Esophagus squamous epithelium (tissue), 5 donors: ENCODE measurements around the gene SLC38A11. TPM values are rescaled to one million over a fixed set of nuclear protein-coding genes. Genes with fewer than 3 reads are reported as not detected.
A peak's percentile ranks its signal among the peaks of the same experiment; 100 is the strongest.

ENCODE experiments used
- DNase-seq: peaks from one replicate; lab custom pipeline; 2025; lab: John Stamatoyannopoulos, UW
- H3K27ac ChIP-seq, 4 donors: fragments of 200-600 bp; sonication (generic); one replicate each; pipeline ENCODE4 v1.5.1; 2016 to 2019; ENCODE audit warnings: mild to moderate bottlenecking in 1 of 4
- H3K27me3 ChIP-seq, 4 donors: fragments of 200-600 bp; sonication (generic); 1 replicate in 3 of 4; 2 replicates in 1 of 4; pipeline versions ENCODE4 v1.5.1 to v1.6.0; 2017 to 2021; ENCODE audit warnings: antibody characterized with exemption in 1 of 4
- H3K36me3 ChIP-seq, 3 donors: fragments of 200-600 bp; sonication (generic); one replicate each; pipeline ENCODE4 v1.5.1; 2016 to 2019
- H3K4me1 ChIP-seq, 3 donors: fragments of 200-600 bp; sonication (generic); one replicate each; pipeline ENCODE4 v1.5.1; 2017 to 2019
- H3K4me3 ChIP-seq, 4 donors: fragments of 200-600 bp; sonication (generic); 1 replicate in 3 of 4; 2 replicates in 1 of 4; pipeline ENCODE4 v1.5.1; 2016 to 2019; ENCODE audit warnings: mild to moderate bottlenecking in 2 of 4, moderate library complexity in 1 of 4
- H3K9me3 ChIP-seq, 3 donors: fragments of 200-600 bp; sonication (generic); one replicate each; pipeline ENCODE4 v1.5.1; 2016 to 2019
- POLR2A ChIP-seq, 4 donors: fragments of 450-650 bp; IDR thresholded peaks; one replicate each; pipeline ENCODE4 v1.6.1; 2017; ENCODE audit warnings: antibody characterized with exemption in 4 of 4, mild to moderate bottlenecking in 4 of 4, moderate library complexity in 3 of 4
- WGBS, 2 donors: methylation state at CpG; one replicate each; pipeline ENCODE4 v1.1.5; 2018; 5-methylcytosine and 5-hydroxymethylcytosine counted together
- intact Hi-C: fragments of 100-400 bp; cut with DNase I; formaldehyde crosslinking; loops from one replicate; pipeline ENCODE4 v1.15.0; 2022
- small RNA-seq, 4 donors: library from RNA; depleted of rRNA; stranded (forward); fragments of <200 nt; gene quantifications; one replicate each; pipeline ENCODE3, GENCODE V24; 2016
- total RNA-seq, 4 donors: library from RNA; depleted of rRNA; stranded (reverse); fragments of >200 nt; gene quantifications; one replicate each; pipeline ENCODE4 v1.1.0, GENCODE V29; 2016
- TF ChIP-seq, protein P1 (sequence below), 6 experiments: fragments of 450-650 bp in 4 of 6; fragments of 200-600 bp in 2 of 6; sonication (generic) in 2 of 6; IDR thresholded peaks; one replicate each; pipeline ENCODE4 v1.5.1; 2016 to 2019; ENCODE audit warnings: antibody characterized with exemption in 6 of 6, mild to moderate bottlenecking in 4 of 6, moderate library complexity in 4 of 6
- donor health status: DM: yes; HTN: yes; CAD: no.

SLC38A11 gene
- total RNA-seq, 4 donors from 2014 or later = 0.47 to 2.5 (median 0.66) TPM; not detected in 1

DNA sequence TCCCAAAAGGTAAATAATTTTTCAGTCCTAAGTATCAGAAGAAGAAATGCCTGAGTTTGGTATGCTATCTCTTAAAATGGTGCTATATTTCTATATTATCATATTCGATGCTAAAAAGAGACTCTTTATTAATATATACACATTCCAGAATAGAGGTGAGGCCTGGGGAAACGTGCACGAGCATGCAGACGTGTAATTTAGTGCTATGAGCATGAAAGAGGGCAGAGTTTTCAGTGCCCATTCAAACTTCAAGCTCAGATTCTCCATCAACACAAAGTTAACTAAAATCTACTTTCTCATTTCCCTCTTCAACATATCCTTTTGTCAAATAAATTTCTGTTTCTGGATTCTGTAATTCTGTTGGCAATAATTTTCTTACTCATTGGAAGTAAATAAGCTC, 108.0 kb downstream of the SLC38A11 start:
- 54 to 58% methylated on average over 4 of the region's 4 CpGs for WGBS, 2 donors
- TF ChIP-seq, protein P1, sequence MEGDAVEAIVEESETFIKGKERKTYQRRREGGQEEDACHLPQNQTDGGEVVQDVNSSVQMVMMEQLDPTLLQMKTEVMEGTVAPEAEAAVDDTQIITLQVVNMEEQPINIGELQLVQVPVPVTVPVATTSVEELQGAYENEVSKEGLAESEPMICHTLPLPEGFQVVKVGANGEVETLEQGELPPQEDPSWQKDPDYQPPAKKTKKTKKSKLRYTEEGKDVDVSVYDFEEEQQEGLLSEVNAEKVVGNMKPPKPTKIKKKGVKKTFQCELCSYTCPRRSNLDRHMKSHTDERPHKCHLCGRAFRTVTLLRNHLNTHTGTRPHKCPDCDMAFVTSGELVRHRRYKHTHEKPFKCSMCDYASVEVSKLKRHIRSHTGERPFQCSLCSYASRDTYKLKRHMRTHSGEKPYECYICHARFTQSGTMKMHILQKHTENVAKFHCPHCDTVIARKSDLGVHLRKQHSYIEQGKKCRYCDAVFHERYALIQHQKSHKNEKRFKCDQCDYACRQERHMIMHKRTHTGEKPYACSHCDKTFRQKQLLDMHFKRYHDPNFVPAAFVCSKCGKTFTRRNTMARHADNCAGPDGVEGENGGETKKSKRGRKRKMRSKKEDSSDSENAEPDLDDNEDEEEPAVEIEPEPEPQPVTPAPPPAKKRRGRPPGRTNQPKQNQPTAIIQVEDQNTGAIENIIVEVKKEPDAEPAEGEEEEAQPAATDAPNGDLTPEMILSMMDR (IDR thresholded peaks at IDR 0.05) = no peak
- TF ChIP-seq POLR2A (IDR thresholded peaks at IDR 0.05) = no peak
- Histone ChIP-seq H3K27me3 (no peaks in the 10 kb centered on the region), H3K9me3 (no peaks in the 10 kb centered on the region), H3K4me3 (no peak overlapping the region), H3K4me1 (peaks cover 9 to 50% (median 9%) of the 10 kb centered on the region in 3 donors), H3K27ac (peak overlapping the region in 3 of 4 donors; percentile 44 to 64 (median 57)), H3K36me3 (no peaks in the 10 kb centered on the region)
- DNase-seq = no peak
- intact Hi-C loops = no loop called here

- TF ChIP-seq POLR2A (IDR thresholded peaks at IDR 0.05) = no peak
- TF ChIP-seq, protein P1 (IDR thresholded peaks at IDR 0.05) = no peak
- no peak overlapping the region for H3K4me3 ChIP-seq
- WGBS, 2 donors = 63 to 98% methylated on average over 2 of the region's 2 CpGs
- H3K4me1 ChIP-seq = peaks cover 9 to 53% (median 9%) of the 10 kb centered on the region in 3 donors
- intact Hi-C loops = no loop called here
- no peaks in the 10 kb centered on the region for H3K9me3 ChIP-seq
- H3K27ac ChIP-seq = no peak overlapping the region
- DNase-seq = no peak
- no peaks in the 10 kb centered on the region for H3K36me3 ChIP-seq
- H3K27me3 ChIP-seq = peaks cover 0 to 2% (median 0%) of the 10 kb centered on the region in 4 donors
These were observed 109.0 kb downstream of the SLC38A11 start for GRCh38 chr2:164846276-164846675.

Small RNA genes within 50 kb of the gene (small RNA-seq; reads per million reads assigned to genes)
- gene RNA5SP110 (0 reads per million in 4 donors), gene RNA5SP111 (0.07 to 0.45 (median 0.22) reads per million in 4 donors)

Other genes with a start within 250 kb of the SLC38A11 start
- 10 to 100 TPM; 35.4 to 88.9 (median 71.4) TPM for gene COBLL1, start 113.7 kb downstream of the SLC38A11 start, total RNA-seq
- under 1 TPM; 0.08 to 0.83 (median 0.45) TPM for gene SCN3A, start 248.5 kb upstream of the SLC38A11 start, total RNA-seq